ENCODE results near the gene EVC. TPM values are rescaled to one million over a fixed set of nuclear protein-coding genes. Genes with fewer than 3 reads are reported as not detected.

EVC gene
- total and polyA plus RNA-seq, 2 of the 4 experiments (the other 2 are of a cell fraction) = 16.8 to 18.9 TPM

DNA sequence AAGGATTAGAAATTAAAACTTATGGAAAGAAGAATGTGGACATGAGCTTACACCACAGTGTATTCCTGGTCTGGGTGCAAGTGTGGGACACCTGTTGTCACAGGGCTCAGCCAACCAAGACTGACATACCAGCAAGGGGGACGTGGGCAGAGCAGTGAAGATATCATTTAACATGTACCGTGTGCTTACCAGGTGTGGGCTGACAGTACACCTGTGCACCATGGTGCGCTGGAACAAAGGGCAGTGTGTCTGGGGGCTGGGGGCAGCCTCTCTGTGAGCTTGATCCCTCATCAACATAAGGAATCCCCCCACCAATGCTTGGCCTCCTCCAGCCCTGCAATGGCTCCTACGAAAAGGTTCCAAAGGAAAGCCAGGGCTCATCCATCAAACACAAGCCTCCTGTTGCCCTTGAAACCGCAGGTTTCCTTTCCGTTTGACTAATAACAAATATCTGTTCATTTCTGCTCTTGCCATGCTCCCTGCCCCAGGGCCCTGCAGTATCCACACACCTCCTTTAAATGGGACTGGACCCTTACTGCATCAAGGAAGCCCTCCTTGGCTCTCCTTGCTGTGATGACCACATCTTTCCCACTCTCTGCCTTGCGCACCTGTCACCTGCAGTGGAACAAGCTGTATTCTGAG is 19.4 kb upstream of the EVC start:
- no peak overlapping the region for H2BK20ac ChIP-seq (ENCODE audit: low read depth, low read length)

More for the DNA sequence above, 19.4 kb upstream of the EVC start:
- Histone ChIP-seq H4K5ac (ENCODE audit: low read depth, low read length) (no peak overlapping the region), H4K20me1 (ENCODE audit: insufficient read depth, low read length) (no peaks in the 10 kb centered on the region), H3K56ac (ENCODE audit: extremely low read depth, insufficient read depth, low read length) (no peak overlapping the region), H3K4me1 (ENCODE audit: control insufficient read depth, insufficient read depth, low read length) (no peaks in the 10 kb centered on the region), H3K4me2 (ENCODE audit: low read depth, low read length) (no peak overlapping the region), H3K9me1 (ENCODE audit: insufficient read depth, low read length) (peaks cover 5% of the 10 kb centered on the region; the same call in 1 of the 2 replicates), H4K91ac (ENCODE audit: insufficient read depth, low read depth, low read length) (no peak overlapping the region), H3K18ac (ENCODE audit: low read depth, low read length) (no peak overlapping the region), H3K4ac (ENCODE audit: low read depth, low read length) (no peak overlapping the region), H2AK5ac (ENCODE audit: low read depth, low read length) (no peak overlapping the region), H3K36me3 (ENCODE audit: control insufficient read depth, insufficient read depth, low read length) (peaks cover 58% of the 10 kb centered on the region), H3K14ac (replicated peaks; ENCODE audit: low read depth, low read length) (no peak overlapping the region), H2BK15ac (ENCODE audit: low read depth, low read length) (no peak overlapping the region), H4K8ac (ENCODE audit: low read depth in 2 of 2, low read length in 2 of 2) (no peak overlapping the region), H2AFZ (replicated peaks; ENCODE audit: low read length, poor library complexity) (no peak overlapping the region), H3K9me3 (ENCODE audit: control insufficient read depth, insufficient read depth, low read length) (no peaks in the 10 kb centered on the region), H2AK9ac (replicated peaks; ENCODE audit: low read depth, low read length, poor library complexity) (no peak overlapping the region), H3K79me1 (ENCODE audit: low read depth in 1 of 2, low read length in 2 of 2) (no peaks in the 10 kb centered on the region), H3K9ac (ENCODE audit: low read depth, low read length) (no peak overlapping the region), H2BK120ac (ENCODE audit: low read depth, low read length) (no peak overlapping the region), H2BK5ac (ENCODE audit: low read depth, low read length, poor library complexity, severe bottlenecking) (no peak overlapping the region), H3K4me3 (ENCODE audit: insufficient read depth, low read depth, low read length) (no peak overlapping the region), H3K27me3 (ENCODE audit: control insufficient read depth, insufficient read depth, low read length) (no peaks in the 10 kb centered on the region), H3K23ac (ENCODE audit: low read depth, low read length) (no peak overlapping the region), H3K27ac (ENCODE audit: insufficient read depth, low read length) (no peak overlapping the region)
- POLR2A ChIA-PET (ENCODE audit: unreplicated experiment) = no interaction called here
- no TSS peak for BruUV-seq (replicated peaks)
- ATAC-seq (ENCODE audit: low read depth) = no peak
- WGBS, 2 experiments (ENCODE audit: extremely low coverage in 2 of 2, insufficient read length in 1 of 2) = 80% methylated on average over 2 of the region's 7 CpGs; no CpG with 5 or more reads in 1 of the 2 experiments
- dilution Hi-C loops (cut with HindIII; ENCODE audit: low sequenced_read_pairs, unreplicated experiment) = no loop called here
- CTCF ChIA-PET = no interaction called here
- TF ChIP-seq MXI1 (IDR thresholded peaks at IDR 0.05; ENCODE audit: borderline replicate concordance, low read depth, low read length) (no peak), CEBPB (IDR thresholded peaks at IDR 0.05; ENCODE audit: low read depth, low read length) (no peak), MAZ (IDR thresholded peaks at IDR 0.05; ENCODE audit: borderline replicate concordance, low read depth, low read length) (no peak), CHD1 (IDR thresholded peaks at IDR 0.05; ENCODE audit: low read depth, low read length) (no peak), FOS (IDR thresholded peaks at IDR 0.05; ENCODE audit: low read depth, low read length) (no peak), NFE2L2 (IDR thresholded peaks at IDR 0.05; ENCODE audit: low read depth, low read length) (no peak), BHLHE40 (IDR thresholded peaks at IDR 0.05; ENCODE audit: low read depth, low read length) (no peak), SMC3 (IDR thresholded peaks at IDR 0.05; ENCODE audit: low read depth, low read length) (no peak), POLR2A (IDR thresholded peaks at IDR 0.05; ENCODE audit: low read depth, low read length) (no peak), RCOR1 (IDR thresholded peaks at IDR 0.05; ENCODE audit: insufficient replicate concordance, low read length) (no peak)
- TF ChIP-seq, protein P1, sequence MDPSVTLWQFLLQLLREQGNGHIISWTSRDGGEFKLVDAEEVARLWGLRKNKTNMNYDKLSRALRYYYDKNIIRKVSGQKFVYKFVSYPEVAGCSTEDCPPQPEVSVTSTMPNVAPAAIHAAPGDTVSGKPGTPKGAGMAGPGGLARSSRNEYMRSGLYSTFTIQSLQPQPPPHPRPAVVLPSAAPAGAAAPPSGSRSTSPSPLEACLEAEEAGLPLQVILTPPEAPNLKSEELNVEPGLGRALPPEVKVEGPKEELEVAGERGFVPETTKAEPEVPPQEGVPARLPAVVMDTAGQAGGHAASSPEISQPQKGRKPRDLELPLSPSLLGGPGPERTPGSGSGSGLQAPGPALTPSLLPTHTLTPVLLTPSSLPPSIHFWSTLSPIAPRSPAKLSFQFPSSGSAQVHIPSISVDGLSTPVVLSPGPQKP (IDR thresholded peaks at IDR 0.05; ENCODE audit: borderline replicate concordance, low read depth, low read length) = no peak
- TF ChIP-seq, protein P2, sequence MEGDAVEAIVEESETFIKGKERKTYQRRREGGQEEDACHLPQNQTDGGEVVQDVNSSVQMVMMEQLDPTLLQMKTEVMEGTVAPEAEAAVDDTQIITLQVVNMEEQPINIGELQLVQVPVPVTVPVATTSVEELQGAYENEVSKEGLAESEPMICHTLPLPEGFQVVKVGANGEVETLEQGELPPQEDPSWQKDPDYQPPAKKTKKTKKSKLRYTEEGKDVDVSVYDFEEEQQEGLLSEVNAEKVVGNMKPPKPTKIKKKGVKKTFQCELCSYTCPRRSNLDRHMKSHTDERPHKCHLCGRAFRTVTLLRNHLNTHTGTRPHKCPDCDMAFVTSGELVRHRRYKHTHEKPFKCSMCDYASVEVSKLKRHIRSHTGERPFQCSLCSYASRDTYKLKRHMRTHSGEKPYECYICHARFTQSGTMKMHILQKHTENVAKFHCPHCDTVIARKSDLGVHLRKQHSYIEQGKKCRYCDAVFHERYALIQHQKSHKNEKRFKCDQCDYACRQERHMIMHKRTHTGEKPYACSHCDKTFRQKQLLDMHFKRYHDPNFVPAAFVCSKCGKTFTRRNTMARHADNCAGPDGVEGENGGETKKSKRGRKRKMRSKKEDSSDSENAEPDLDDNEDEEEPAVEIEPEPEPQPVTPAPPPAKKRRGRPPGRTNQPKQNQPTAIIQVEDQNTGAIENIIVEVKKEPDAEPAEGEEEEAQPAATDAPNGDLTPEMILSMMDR (conservative IDR thresholded peaks at IDR 0.05; ENCODE audit: low read depth, low read length) = no peak
- TF ChIP-seq, protein P3, sequence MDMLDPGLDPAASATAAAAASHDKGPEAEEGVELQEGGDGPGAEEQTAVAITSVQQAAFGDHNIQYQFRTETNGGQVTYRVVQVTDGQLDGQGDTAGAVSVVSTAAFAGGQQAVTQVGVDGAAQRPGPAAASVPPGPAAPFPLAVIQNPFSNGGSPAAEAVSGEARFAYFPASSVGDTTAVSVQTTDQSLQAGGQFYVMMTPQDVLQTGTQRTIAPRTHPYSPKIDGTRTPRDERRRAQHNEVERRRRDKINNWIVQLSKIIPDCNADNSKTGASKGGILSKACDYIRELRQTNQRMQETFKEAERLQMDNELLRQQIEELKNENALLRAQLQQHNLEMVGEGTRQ (IDR thresholded peaks at IDR 0.05; ENCODE audit: low read depth, low read length) = no peak
- intact Hi-C loops (cut with micrococcal nuclease) = loop anchor here (5.0 kb wide), 1 partner anchor 34 kb away; no protein-coding TSS in a partner anchor
- no peak for DNase-seq
- in situ Hi-C loops (cut with MboI; ENCODE audit: low sequenced_read_pairs) = no loop called here

All from IMR-90 (cell line).